CD4-positive, alpha-beta T cell treated with Interleukin-6 for 4 hours (primary cell): Measurements from ENCODE around the gene NOS3.
"Not testable (repeated sequence)": the region's sequence is repeated elsewhere in the genome, so short reads cannot be mapped to it uniquely, and the experiment has no call there.

ENCODE experiments used
- DNase-seq: peaks from one replicate; pipeline ENCODE4 v3.0.0-alpha.2; 2020; ENCODE audit warnings: mixed read lengths

The NOS3 gene

GRCh38 chr7:151005566-151005965 lies 14.7 kb downstream of the NOS3 start:
- no peak for DNase-seq

DNA sequence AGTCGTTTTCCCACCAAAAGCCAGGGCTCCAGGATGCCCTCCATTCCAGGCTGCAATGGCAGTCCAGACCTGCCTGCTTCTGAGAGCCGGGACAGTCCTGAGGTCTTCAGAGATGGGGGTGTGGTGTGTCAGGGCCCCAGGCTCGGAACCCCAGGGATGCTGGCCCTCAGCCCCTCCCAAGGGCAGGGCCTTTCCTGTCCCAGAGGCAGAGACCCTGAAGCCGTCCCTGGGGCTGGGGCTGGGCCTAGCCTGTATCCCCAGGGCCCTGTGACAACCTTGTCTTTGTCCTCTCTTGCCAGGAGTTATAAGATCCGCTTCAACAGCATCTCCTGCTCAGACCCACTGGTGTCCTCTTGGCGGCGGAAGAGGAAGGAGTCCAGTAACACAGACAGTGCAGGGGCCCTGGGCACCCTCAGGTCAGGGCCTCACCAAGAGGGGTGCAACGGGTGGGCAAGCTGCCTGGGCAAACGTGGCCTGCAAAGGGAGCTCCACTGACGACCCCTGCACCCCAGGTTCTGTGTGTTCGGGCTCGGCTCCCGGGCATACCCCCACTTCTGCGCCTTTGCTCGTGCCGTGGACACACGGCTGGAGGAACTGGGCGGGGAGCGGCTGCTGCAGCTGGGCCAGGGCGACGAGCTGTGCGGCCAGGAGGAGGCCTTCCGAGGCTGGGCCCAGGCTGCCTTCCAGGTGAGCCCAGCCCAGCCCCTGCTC lies 15.9 kb downstream of the NOS3 start:
- no peak for DNase-seq

DNA sequence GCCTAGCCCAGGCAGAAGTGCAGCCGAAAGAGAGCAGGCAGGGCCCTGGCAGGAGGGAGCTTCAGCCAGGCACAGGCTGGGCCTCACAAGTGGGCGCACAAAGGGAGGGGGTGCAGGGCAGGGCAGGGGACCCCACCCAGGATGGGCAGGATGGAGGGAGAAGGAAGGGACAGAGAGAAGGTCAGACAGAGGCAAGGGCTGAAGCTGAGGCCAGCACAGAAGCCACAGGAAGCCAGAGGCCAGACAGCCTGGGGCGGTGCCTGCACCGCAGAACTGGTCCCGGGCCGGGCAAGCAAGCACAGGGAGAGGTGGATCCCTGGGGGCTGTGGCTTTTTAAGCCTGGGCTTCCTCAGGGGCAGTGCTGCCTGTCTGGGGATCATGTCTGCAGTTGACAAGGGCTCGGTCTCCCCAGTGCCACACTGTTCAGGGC lies 16.7 kb downstream of the NOS3 start:
- DNase-seq: no peak

DNA sequence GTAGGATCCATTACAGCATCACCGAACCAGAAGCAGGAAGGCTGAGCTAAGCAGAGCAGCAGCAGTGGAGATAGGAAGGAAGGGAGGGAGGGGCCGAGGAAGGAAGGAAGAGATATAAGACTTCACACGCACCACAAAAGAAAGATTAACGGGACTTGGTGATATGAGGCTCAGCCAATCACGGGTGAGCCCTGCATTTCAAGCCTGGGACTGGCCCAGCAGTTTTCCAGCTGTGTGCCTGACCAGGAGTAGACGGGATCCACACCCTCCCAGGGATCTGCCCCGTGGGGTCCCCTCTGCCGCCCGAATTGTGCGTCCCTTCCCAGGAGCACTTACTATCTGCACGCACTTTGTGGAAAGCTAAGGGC lies 17.3 kb downstream of the NOS3 start:
- DNase-seq: peak; percentile 71

DNA sequence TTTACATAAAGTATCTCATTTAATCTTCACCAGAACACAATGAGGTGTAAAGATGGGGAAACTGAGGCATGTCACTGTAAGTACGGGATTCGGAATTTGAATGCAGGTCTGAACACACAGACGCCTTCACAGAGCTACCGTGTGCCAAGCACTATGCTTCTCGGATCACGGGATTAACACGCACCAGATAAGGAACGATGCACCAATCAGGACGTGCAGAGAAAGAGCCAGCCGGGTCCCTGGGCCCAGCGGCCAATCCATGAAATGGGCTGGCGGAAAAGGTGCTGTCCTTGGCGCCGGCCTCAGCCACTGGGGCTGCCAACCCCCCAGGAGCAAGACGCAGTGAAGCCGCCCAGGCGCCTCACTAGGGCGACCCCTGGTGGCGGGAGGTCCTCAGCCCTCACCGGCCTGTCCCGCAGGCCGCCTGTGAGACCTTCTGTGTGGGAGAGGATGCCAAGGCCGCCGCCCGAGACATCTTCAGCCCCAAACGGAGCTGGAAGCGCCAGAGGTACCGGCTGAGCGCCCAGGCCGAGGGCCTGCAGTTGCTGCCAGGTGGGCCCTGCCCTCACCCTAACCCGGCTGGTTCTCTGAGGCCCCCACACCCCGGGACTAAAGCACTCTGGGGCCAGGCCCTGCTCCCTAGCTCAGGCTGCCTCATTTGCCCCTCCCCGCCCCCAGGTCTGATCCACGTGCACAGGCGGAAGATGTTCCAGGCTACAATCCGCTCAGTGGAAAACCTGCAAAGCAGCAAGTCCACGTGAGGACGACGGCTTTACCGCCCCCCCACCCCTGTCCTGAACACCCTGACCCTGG lies 17.9 kb downstream of the NOS3 start:
- DNase-seq: peak; percentile 87

DNA sequence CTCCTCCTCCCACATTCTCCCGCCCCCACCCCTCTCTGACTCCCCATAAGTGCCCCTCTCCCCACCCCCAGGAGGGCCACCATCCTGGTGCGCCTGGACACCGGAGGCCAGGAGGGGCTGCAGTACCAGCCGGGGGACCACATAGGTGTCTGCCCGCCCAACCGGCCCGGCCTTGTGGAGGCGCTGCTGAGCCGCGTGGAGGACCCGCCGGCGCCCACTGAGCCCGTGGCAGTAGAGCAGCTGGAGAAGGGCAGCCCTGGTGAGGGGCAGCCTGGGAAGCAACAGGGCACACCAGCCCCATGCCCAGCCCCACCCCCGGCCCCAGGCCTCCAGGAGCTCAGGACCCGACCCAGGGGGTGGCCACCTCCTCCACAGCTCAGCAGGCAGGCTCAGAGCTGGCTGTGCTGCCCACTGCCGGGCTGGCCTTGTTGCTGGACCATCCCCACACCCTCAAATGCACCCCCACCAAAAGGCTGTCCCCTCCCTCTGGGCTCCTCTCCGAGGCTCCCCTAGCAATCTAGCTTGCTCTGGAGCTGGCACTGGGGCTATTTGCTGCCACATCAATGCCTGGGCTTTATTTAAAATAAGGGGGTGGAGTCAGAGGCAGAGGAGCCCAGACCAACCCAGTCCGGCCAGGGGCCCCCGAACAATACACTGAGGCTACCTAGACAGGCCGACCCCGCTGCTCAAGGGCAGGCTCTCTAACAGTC lies 18.7 kb downstream of the NOS3 start:
- no peak for DNase-seq

- DNase-seq: no peak
Measured at GRCh38 chr7:151010037-151010306, 19.2 kb downstream of the NOS3 start.

GRCh38 chr7:151010307-151011096 lies 19.7 kb downstream of the NOS3 start:
- DNase-seq: peak; percentile 61

DNA sequence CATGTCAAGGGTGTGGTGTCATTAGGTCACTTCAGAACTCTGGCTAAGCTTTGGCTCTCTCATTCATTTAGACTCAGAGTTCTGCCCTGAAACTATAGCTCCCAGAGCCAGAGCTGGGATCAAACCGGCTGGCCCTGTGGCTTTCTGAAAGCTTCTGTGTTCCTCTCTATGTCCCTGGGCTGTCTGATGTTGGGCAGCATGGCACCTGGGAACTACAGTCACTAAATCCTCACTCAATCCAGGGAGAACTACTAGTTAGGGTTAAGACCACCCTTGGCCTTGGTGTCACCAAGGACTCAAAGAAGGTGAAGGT lies 20.2 kb downstream of the NOS3 start:
- no peak for DNase-seq

GRCh38 chr7:151011616-151012015 lies 20.8 kb downstream of the NOS3 start:
- not testable (repeated sequence) for DNase-seq

DNA sequence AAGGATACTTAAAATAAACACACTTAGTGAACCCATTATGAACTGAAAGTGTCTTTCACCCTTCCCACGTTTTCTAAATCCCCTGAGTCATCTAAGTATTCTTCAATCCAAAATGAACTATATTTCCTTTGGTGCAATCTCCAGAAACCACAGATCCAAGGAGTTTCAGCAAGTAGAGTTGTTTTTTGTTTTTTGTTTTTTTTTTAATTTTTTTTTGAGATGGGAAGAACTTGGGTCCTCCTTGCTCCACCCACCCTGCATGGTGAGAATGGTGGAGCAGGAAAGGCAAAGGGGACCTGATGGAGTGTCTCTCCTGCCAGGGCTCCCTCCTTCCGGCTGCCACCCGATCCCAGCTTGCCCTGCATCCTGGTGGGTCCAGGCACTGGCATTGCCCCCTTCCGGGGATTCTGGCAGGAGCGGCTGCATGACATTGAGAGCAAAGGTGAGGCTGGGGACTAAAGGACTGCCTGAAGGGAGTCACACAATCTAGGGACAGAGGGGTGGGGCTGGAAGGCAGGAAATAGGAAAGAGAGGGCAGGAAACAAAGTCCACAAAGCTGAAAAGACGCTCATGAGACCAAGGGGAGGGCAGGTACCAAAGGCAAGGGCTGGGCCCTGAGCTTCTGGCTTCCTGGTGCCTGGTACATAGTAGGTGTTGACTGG lies 21.3 kb downstream of the NOS3 start:
- no peak for DNase-seq

- peak; percentile 46 for DNase-seq
Measured at GRCh38 chr7:151012911-151013347, 22.1 kb downstream of the NOS3 start.

DNA sequence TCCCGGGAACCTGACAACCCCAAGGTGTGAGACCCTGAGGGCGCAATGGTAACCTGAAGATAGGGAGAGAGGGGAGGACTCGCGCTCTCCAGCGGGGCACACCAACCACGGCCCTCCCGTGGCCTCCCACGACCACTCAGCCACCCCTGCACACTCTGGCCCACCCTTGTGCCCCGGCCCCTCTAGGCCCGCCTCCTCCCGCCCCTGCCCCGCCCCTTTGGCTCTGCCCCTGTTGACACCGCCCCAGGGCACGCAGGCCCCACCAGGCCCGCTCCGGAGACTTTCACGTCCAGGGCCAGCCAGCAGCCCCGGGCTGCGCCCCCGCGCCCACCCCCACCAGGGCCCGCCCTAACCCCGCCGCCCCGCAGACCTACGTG lies 22.5 kb downstream of the NOS3 start:
- no peak for DNase-seq

- DNase-seq: peak; percentile 94
Measured at GRCh38 chr7:151013733-151014497, 23.1 kb downstream of the NOS3 start.

- DNase-seq: peak; percentile 74
Measured at GRCh38 chr7:151014950-151015349, 24.1 kb downstream of the NOS3 start.

GRCh38 chr7:151015967-151016366 lies 25.1 kb downstream of the NOS3 start:
- no peak for DNase-seq

GRCh38 chr7:151016505-151016904 lies 25.7 kb downstream of the NOS3 start:
- DNase-seq: no peak

DNA sequence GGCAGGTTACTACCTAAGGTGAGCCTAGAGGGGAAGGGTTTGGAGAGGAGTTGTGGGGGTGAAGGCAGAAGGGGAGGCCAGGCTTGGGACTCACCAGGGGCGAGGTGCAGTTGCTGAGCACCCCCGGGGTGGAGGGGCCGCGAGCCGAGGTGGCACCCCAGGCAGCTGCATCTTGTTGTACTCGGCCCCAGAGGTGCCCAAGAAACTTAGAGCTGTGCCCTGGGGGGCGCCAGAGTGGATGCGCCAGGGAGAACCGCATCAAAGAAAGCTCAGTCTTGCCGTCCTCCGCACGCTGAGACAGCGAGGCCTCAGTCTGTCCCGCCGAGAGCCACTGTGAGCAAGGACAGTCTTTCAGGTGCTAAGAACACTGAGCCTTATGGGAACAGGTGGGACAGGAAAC lies 26.1 kb downstream of the NOS3 start:
- DNase-seq: no peak

DNA sequence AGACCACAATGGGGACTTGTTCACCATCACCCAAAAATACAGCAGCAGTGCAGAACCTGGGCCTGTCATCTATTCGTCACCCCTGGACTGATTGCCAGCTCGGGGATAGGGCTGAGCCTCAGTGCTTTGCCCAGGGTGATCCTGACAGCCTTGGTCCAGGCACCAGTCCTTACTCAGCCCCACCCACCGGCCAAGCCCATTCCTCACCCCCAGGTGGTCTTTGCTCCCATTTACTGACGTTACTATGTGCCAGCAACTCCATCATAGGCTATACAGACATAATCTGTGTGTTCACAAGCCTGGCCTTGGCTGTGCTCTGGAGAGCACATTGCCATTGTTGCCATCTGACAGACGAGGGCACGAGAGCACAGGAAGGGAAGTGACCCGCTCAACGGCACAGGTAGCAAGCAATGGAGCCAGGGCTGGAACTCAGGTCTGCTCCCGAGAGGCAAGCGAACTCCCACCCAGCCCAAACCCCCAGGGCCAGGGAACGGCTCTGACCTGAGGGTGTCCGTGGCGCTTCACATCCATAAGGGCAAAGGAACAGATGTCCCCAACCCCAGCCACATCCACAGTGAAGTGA lies 26.6 kb downstream of the NOS3 start:
- DNase-seq: peak; percentile 30

- DNase-seq: peak; percentile 87
Measured at GRCh38 chr7:151017953-151018420, 27.2 kb downstream of the NOS3 start.

DNA sequence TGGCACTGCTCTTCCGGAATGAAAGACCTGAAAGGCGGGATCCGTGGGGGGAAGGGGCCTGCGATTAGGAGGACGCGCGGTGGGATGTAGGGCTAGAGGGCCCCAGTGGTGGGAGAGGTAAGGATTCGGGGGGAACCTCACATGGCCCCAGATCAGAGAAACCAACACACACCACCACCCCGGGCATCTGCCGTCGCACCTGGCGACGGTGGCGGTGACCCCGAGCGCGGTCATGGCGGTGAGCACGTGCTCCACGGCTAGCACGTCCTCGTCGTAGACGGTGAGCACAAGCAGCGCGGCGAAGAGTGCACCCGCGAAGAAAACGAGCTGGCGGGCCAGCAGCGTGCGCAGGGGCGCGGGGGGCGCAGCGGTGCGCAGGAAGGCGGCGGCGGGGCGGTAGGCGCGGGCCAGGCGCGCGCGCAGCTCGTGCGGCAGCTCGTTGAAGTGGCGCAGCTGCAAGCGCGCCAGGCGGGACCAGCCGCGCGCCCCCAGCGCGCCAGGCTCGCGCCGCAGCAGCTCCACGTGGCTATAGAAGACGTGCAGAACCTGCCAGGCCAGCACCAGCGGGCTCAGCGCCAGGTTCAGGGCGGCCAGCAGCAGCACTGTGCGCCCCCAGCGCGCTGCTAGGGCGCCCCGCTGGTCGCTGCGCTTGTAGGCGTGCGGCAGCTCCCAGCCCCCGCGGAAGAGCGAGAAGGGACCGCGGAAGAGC lies 27.8 kb downstream of the NOS3 start:
- DNase-seq: peak; percentile 49
